ENCODE measurements around the gene TMEM121. TPM values are rescaled to one million over a fixed set of nuclear protein-coding genes. Genes with fewer than 3 reads are reported as not detected.

The TMEM121 gene
- total and polyA plus RNA-seq, 2 of the 8 experiments (the other 6 are each of a cell fraction or from before 2014, with no cell fraction given) = 1.9 TPM; not detected in 1

- TF ChIP-seq, protein P1, sequence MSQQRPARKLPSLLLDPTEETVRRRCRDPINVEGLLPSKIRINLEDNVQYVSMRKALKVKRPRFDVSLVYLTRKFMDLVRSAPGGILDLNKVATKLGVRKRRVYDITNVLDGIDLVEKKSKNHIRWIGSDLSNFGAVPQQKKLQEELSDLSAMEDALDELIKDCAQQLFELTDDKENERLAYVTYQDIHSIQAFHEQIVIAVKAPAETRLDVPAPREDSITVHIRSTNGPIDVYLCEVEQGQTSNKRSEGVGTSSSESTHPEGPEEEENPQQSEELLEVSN (IDR thresholded peaks at IDR 0.05) = peak; percentile 90
- TF ChIP-seq KDM5A (IDR thresholded peaks at IDR 0.05; ENCODE audit: low read length) (no peak; the same call in 1 of the 2 replicates), CTBP2 (IDR thresholded peaks at IDR 0.05; ENCODE audit: borderline replicate concordance, insufficient read depth, insufficient read length, low read length) (no peak), POLR2A (IDR thresholded peaks at IDR 0.05; ENCODE audit: control extremely low read depth in 1 of 2, low read depth in 2 of 2, low read length in 2 of 2) (peak in 1 of 2 experiments; percentile 94; a peak in 2 of 3 replicates), POLR2AphosphoS5 (IDR thresholded peaks at IDR 0.05; ENCODE audit: low read depth, low read length) (peak; percentile 88), PHF8 (conservative IDR thresholded peaks at IDR 0.05; ENCODE audit: low read depth, low read length) (no peak), NRF1 (IDR thresholded peaks at IDR 0.05; ENCODE audit: low read depth, low read length) (peak; percentile 39; the same call in 1 of the 2 replicates), CREB1 (IDR thresholded peaks at IDR 0.05) (peak; percentile 64), GABPA (IDR thresholded peaks at IDR 0.05; ENCODE audit: borderline replicate concordance, insufficient read depth, low read length) (peak; percentile 93), RAD21 (IDR thresholded peaks at IDR 0.05 in 1 of 2, conservative IDR thresholded peaks at IDR 0.05 in 1 of 2; ENCODE audit: low read depth in 2 of 2, low read length in 2 of 2) (peak; percentile 51 to 74), EZH2 (IDR thresholded peaks at IDR 0.05; ENCODE audit: low read depth, low read length, severe bottlenecking) (no peak), SP4 (IDR thresholded peaks at IDR 0.05; ENCODE audit: low read length) (peak; percentile 80; the same call in 1 of the 2 replicates), YY1 (IDR thresholded peaks at IDR 0.05; ENCODE audit: low read depth, low read length) (0 out of 2 replicates have a peak, but pooled peaks have one; percentile 23), MAFK (IDR thresholded peaks at IDR 0.05; ENCODE audit: low read depth, low read length) (no peak), HDAC2 (IDR thresholded peaks at IDR 0.05; ENCODE audit: borderline replicate concordance in 1 of 2, low read depth in 2 of 2, low read length in 2 of 2) (no peak), ASH2L (IDR thresholded peaks at IDR 0.05; ENCODE audit: low read length) (no peak), RFX5 (IDR thresholded peaks at IDR 0.05; ENCODE audit: borderline replicate concordance, low read depth, low read length) (no peak), TAF1 (IDR thresholded peaks at IDR 0.05; ENCODE audit: low read depth, low read length) (peak; percentile 91), KDM4A (IDR thresholded peaks at IDR 0.05; ENCODE audit: low read depth, low read length, severe bottlenecking) (peak; percentile 16)
- TF ChIP-seq, protein P2, sequence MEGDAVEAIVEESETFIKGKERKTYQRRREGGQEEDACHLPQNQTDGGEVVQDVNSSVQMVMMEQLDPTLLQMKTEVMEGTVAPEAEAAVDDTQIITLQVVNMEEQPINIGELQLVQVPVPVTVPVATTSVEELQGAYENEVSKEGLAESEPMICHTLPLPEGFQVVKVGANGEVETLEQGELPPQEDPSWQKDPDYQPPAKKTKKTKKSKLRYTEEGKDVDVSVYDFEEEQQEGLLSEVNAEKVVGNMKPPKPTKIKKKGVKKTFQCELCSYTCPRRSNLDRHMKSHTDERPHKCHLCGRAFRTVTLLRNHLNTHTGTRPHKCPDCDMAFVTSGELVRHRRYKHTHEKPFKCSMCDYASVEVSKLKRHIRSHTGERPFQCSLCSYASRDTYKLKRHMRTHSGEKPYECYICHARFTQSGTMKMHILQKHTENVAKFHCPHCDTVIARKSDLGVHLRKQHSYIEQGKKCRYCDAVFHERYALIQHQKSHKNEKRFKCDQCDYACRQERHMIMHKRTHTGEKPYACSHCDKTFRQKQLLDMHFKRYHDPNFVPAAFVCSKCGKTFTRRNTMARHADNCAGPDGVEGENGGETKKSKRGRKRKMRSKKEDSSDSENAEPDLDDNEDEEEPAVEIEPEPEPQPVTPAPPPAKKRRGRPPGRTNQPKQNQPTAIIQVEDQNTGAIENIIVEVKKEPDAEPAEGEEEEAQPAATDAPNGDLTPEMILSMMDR (IDR thresholded peaks at IDR 0.05; ENCODE audit: control extremely low read depth in 1 of 3, insufficient read depth in 1 of 3, low read depth in 1 of 3, low read length in 3 of 3) = peak in 2 of 3 experiments; percentile 79 to 91; a peak in 3 of 4 replicates
Measured at GRCh38 chr14:105490572-105491365, 35.6 kb upstream of the TMEM121 start, which contains the start of gene TEDC1 (continued).

Data from H1 (cell line).